Ovary (tissue), 3 donors: ENCODE data around the gene SERTM2.

ENCODE experiments used
- POLR2A ChIP-seq: fragments of 450-650 bp; IDR thresholded peaks from one replicate; pipeline ENCODE4 v1.6.1; 2017; ENCODE audit warnings: antibody characterized with exemption, mild to moderate bottlenecking, moderate library complexity
- TF ChIP-seq, protein P1 (sequence below), 3 donors: fragments of 450-650 bp in 2 of 3; fragments of 200-600 bp in 1 of 3; IDR thresholded peaks; one replicate each; pipeline versions ENCODE4 v1.5.1 to v1.8.0; 2016 to 2022; ENCODE audit warnings: antibody characterized with exemption in 3 of 3, mild to moderate bottlenecking in 1 of 3
- donor health status: DM: no; HTN: no; CAD: no.

DNA sequence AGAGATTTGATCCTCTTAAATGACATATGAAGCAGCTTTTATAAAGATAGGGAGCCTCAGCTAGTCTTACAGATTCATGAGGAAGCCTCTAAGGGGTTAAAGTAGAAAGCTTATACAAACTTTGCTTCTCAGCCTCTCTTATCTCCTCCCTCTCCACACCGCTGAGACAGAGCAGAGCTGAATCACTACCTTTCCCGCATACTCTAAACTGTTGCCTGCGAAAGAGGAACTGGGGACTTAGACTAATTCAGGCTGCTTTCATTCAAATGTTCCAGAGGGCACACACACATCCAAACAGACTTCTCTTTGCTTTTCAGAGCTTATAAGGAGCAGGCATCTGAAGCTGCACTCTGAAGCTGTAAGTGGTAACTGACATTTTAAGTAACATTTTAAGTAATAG lies at the start of gene SERTM2:
- no peak for TF ChIP-seq POLR2A
- TF ChIP-seq, protein P1, sequence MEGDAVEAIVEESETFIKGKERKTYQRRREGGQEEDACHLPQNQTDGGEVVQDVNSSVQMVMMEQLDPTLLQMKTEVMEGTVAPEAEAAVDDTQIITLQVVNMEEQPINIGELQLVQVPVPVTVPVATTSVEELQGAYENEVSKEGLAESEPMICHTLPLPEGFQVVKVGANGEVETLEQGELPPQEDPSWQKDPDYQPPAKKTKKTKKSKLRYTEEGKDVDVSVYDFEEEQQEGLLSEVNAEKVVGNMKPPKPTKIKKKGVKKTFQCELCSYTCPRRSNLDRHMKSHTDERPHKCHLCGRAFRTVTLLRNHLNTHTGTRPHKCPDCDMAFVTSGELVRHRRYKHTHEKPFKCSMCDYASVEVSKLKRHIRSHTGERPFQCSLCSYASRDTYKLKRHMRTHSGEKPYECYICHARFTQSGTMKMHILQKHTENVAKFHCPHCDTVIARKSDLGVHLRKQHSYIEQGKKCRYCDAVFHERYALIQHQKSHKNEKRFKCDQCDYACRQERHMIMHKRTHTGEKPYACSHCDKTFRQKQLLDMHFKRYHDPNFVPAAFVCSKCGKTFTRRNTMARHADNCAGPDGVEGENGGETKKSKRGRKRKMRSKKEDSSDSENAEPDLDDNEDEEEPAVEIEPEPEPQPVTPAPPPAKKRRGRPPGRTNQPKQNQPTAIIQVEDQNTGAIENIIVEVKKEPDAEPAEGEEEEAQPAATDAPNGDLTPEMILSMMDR (IDR thresholded peaks at IDR 0.05) = no peak
